GM19023 (cell line): ENCODE measurements around the gene ZNF662.

Experiments used
- ATAC-seq: cut with Tn5 transposase; IDR thresholded peaks from one replicate; pipeline ENCODE4 v1.9.1; 2021; ENCODE audit warnings: mild to moderate bottlenecking, moderate library complexity; ENCODE audit not compliant: unreplicated experiment

Gene ZNF662

DNA sequence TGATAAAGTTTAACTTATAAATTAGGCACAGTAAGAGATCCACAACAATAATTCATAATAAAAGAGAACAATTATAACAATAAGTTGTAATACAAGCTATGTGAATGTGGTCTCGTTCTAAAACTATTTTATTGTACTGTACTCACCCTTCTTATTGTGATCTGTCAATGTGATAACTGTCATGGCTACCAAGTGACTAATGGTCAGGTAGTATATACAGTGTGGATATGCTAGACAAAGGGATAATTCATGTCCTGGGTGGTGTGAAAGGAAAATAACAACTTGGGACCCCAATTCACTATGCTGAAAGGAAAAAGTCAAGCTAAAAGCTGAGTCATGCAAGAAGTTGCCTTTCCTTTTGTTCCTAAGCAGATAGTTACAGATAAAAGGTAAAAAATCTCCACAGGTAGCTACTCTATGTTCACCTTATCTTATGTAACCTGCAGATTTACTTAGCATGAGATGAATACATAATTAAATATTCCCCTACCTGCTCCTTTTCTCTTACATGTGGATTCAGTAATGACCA, 19.6 kb upstream of the ZNF662 start:
- no peak for ATAC-seq

DNA sequence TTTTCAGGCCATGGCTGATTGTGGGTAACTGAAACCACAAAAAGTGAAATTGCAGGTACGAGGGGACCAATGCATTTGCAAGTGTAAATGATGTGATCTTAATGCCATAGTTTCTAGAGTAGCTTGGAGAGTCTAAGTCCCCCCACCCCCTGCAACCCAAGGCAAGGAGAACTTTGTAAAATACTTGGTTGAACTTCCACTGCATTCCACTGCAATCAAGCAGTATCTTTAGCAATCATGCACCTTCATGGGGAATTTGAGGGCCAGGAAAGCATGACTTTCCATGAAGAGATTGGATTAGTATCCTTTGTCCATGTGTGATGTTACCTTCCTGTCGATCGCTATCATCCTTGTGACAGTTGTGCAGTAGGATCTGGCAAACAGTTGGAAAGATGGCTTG, 18.9 kb upstream of the ZNF662 start:
- no peak for ATAC-seq

DNA sequence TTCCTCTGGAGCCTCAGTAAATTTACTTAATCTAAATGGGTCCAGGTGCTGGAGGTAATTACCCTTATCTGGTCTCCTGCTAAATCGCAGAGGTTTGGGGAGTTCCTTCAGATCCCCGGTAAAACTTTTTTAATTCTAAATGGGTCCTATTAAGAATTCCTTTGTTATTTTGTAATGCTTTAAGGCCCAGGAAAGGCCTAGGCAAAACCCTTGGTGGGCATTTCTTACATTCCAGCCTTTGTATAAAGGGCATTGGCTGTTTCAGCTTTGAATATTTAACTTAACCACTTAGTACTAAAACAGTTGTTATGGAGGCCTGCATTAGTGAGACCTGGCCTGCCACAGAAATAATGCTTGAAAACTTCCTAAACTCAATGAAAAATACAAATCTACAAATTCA, 14.9 kb upstream of the ZNF662 start:
- ATAC-seq = no peak

DNA sequence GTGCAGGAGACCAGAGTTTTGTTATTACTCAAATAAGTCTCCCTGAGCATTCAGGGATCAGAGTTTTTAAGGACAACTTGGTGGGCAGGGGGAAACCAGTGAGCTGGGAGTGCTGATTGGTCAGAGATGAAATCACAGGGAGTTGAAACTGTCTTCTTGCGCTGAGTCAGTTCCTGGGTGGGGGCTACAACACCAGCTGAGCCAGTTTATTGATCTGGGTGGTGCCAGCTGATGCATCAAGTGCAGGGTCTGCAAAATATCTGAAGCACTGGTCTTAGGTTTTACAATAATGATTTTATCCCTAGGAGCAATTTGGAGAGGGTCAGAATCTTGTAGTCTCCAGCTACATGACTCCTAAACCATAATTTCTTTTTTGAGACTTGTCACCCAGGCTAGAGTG, 13.8 kb upstream of the ZNF662 start:
- ATAC-seq = no peak

DNA sequence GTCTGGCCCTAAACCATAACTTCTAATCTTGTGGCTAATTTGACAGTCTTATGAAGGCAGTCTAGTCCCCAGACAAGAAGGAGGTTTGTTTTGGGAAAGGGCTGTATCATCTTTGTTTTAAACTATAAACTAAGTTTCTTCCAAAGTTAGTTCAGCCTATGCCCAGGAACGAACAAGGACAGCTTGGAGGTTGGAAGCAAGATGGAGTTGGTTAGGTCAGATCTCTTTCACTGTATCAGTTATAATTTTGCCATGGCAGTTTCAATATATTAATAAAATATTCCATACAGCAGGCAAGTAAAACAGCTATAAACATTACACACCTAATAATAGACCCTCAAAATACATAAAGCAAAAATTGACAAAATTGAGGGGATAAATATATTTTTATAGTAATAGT, 13.1 kb upstream of the ZNF662 start:
- no peak for ATAC-seq

DNA sequence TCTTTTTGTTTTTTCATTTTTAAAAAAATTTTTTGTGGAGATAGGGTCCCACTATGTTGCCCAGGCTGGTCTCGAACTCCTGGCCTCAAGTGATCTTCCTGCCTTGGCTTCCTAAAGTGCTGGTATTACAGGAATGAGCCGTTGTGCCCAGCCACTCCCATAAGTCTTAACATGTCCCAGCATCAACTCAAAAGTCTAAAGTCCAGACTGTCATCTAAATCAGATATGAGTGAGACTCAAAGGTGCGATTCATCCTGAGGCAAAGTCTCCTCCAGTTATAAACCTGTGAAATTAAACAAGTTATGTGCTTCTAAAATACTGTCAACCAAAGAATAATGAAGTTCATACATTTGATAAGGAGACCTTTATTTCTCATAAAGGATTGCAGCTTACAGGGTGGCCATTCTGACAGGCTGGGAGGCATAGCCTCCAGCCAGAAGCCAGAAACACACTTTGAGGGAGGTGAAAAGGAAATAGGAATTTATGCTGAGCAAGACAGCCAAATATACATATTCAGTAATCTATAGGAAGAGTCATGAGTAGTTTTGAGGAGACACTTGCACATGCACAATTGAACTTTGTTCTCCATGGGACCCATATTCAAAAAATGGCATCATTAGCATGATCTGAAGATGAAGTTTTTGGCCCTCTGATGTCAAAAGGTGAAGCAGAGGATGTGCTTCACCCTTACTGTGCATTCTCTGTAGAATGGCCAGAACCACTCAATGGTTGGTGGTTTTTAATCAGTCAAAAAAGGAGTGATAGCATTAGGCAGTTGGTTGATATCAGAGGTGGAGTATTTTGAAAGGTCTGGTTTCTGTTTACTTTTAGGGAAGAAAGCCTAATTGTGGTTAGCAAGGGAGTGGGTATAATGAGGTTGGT, 11.0 kb upstream of the ZNF662 start:
- ATAC-seq = no peak

DNA sequence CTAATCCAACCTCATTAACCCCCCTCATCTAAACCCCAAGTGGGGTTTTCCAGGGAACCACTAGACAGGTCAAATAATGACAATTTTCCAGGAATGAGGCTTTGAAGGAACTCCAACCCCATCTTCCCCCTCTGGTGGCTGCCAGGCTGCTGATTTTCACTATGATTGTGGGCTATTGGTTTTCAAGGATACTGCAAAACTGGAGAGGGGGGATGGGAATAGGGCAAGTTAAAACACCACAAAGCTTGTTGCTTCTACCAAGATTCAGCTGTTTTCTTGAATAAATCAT, 10.4 kb upstream of the ZNF662 start:
- no peak for ATAC-seq

DNA sequence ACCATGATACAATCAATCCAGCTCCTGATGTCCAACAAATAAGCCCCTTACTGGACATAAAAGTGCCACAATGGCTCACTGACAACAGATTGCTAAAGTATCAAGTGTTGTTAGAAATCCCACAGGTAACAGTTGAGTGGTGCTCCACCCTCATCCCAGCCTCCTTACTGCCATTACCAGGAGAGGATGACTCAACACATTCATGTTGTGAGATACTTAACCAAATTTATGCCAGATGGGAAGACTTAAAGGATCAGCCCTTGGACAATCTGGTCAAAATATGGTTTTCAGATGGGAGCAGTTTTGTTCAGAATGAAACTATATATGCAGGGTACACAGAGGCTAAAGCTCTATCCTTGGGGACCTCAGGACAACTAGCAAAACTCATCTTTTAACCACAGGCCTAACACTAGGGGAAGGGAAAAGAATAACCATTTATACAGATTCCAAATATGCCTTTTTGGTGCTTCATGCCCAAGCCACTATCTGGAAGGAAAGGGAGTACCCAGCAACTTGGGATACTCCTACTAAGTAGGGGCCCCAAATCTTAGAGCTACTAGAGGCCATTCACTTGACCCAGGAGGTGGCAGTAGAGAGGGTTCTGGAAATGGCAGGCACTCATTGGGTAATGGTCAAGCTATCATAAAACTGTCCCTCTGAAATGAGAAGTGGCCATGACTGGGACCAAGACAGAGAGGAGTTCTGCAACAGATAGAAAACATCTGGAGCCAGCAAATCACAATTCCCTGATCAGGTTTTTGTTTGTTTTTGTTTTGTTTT, 6.9 kb upstream of the ZNF662 start:
- ATAC-seq = no peak

DNA sequence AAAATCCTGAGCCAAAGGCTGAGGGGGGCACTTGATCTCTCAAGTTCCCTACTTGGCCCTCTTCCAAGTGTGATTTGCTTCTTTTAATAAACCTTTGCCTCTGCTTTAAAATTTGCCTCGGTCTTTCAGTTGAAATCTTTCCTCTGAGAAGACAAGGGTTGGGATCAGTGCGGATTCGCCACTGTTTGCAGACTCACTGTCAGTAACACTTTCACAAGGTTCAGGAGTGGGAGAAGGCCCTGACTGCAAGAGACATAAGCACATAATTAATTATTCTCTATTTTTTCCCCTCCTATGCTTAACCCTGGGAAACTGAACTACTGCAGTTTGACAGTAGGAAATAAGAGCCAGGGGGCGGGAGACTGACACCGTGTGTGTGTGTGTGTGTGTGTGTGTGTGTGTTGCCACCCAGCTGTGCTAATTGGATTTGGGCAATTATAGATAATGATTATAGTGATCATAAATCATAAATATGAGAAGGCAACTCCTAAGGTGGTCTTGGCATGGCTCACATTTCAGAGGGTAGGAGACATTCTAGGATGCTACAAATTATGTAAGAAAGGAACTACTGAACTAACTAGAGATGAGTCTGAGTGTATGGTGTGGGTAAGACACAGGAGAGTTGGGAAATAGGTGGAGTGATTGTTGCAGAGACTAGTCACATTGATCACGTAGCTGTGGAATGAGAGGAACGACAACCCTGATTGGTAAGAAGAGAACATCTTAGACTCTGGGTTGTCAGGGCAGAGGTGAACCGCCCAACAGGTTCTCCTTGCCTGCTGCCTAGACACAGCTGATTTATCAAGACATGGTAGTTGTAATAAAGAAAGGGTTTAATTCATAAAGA, 5.5 kb upstream of the ZNF662 start:
- no peak for ATAC-seq

DNA sequence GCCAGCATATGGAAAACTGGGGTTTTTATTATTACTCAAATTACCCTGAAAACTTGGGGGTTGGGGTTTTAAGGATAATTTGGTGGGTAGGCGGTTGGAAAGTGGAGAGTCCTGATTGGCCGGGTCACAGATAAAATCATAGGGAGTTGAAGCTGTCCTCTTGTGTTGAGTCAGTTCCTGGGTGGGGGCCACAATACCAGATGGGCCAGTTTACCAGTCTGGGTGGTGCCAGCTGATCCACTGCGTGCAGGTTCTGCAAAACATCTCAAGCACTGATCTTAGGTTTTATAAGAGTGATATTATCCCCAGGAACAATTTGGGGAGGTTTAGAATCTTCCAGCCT, 4.9 kb upstream of the ZNF662 start:
- ATAC-seq = no peak

DNA sequence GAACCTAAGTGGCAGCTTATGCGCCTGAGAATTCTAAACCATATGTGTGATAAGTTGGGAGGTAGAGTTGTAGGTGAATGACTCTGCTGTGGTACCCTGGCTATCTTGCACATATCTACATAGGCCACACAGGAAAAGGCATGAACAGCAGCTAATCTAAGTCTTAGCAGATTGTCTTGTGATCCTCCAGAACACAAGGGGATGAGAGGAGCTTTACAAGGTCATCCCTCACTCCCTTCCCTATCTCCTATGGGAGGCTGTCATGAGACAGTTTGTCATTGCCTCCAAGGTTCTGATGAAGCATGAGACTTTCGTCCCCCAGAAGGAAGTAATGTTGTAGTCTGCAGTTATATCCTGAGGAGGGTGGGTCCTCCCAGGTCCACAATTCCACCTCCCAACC, 3.7 kb upstream of the ZNF662 start:
- no peak for ATAC-seq

DNA sequence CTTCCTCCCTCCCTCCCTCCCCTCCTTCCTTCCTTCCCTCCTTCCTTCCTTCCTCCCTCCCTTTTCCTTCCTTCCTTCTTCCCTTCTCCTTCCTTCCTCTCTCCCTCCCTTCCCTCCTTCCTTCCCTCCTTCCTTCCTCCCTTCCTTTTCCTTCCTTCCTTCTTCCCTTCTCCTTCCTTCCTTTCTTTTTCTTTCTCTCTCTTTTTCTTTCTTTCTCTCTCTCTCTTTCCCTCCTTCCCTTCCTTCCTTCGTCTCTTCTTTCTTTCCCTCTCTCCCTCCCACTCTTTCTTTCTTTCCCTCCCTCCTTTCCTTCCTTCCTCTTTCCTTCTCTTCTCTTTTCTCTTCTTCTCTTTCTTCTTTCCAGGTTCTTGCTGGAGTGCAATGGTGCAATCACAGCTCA, 1.9 kb upstream of the ZNF662 start:
- ATAC-seq = no peak

DNA sequence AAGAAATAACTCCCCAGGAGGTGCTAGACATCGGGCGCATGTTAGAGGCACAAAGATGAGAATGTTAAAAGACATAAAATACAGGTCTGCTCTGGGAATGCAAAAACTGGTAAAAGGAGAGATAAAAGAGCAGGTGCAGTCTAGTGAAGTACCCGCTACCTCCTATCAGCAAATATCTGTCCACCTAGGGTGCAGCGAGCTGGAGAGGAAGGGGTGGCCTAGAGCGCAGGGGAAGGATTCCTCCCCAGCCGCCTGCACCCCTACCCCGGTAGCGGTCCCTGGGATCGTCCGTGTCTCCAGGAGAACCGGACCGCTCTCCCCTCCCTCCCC, 237 bp upstream of the ZNF662 start:
- ATAC-seq = no peak

DNA sequence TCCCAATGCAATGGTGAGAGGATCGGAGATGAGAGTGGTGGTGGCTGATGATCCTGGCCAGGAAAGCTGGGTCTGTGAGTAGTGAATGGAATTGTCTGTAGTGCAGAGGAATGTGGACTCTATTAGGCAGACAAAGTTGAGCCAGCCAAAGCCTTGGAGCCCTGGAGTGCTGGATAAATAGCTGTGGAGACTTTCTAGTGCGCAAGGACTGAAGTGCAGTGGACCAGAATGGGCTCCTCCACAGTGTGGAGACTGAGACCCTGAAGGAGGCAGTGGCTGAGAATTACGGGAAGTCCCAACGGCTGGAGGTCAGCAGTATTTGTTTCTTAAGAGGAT, 874 bp downstream of the ZNF662 start:
- no peak for ATAC-seq

DNA sequence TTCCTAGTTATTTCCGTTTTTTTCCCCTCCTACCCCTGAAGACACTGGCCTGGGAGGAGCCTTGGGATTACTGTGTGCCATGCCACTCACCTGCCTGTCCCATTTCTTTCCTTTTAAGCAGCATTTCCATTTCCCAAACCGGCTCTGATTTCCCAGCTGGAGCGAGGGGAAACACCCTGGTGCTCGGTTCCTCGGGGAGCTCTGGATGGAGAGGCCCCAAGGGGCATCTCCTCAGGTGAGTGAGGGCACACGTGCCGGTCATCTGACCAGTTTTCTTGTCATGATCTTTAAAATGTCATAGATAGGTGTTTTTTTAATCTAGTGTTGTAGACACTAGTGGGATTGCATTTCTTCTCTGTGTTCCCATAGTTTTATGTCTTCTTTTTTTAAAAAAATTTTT, 2.7 kb downstream of the ZNF662 start:
- no peak for ATAC-seq

DNA sequence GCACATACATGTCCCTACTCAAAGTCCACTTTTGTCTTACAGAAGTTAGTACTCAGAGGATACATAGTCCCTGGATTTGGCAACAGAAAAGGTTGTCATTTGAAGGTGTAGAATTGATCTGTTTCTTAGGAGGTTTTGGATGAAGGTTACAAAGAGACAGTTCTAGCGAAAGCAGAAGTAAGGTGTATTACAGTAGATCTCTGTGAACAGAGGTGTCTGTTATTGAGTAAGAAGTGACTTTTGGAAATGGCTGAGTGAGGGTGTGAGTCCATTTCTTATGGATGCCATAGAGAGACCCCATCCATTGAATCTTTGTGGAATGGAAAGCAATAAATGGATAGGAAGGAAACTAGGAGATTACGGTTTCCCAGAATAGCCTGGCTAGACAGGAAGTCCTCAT, 5.6 kb downstream of the ZNF662 start:
- no peak for ATAC-seq

DNA sequence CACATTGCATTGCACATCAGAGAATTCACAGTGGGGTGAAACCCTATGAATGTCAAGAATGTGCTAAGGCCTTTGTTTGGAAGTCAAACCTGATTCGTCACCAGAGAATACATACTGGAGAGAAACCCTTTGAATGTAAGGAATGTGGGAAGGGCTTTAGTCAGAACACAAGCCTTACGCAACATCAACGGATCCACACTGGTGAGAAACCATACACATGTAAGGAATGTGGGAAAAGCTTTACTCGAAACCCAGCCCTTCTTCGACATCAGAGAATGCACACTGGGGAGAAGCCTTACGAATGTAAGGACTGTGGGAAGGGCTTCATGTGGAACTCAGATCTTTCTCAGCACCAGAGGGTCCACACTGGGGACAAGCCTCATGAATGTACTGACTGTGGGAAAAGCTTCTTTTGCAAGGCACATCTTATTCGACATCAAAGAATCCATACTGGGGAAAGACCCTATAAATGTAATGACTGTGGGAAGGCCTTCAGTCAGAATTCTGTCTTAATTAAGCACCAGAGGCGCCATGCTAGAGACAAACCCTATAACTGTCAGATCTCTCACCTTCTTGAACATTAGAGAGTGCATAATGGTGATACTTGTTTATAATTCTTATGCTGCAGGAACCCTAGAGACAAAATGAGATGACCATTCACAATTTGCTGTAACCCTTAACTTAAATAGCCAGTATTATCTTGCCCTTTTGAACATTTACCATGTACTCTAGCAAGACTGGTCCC, 9.0 kb downstream of the ZNF662 start:
- ATAC-seq = no peak

DNA sequence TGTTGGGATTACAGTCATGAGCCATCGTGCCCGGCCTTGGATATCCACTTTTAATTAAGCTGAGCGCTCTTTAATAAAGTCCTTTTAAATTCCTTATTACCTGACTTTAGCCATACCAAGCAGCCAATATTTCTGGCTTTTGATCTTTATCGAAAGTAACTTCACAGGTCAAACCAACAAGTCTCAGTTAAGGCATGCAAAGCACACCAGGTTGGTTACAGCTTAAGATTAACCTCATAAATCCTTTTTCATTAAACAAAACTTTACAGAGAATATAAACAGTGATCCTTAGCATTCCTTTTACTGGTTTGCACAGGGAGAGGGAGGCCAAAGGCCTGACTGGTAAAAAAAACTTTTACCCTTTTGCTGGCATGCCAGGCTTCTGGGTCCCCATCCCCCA, 17.7 kb downstream of the ZNF662 start:
- ATAC-seq = no peak

DNA sequence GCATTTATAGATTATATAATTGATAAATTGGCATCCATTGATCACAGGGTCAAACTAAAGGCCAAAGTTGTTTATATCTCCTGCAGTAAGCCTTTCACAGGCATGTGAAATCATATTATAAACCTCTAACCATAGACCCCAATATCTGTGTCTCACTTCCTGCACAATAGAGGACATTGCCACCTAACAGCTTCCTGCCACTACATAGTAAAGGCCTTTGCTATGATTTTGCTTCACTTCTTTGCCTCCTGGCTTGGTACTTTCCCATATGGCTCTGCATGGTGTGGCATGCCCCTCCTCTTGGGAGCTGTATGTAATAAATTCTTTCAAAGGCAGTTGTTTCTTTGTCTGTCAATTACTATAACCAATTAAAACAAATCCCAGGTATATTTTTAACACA, 20.4 kb downstream of the ZNF662 start:
- ATAC-seq = no peak

DNA sequence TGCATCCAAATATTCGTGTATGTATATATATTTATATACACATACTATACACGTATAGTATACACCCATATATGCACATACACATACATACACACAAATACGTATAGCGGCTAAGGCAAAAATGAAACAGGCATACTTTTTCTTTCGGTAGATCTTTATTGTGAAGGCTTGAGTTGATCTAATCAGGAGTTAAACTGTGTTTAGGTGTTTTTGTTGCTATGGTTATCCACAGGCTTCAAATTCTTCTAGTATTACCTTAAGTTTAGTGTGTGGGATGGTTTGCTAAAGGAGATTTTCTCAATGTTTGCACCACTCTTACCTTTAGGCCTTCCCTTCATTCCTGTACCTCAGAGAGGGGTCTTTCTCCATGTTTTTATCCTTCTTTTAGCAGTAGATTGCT, 28.2 kb downstream of the ZNF662 start:
- ATAC-seq = no peak

DNA sequence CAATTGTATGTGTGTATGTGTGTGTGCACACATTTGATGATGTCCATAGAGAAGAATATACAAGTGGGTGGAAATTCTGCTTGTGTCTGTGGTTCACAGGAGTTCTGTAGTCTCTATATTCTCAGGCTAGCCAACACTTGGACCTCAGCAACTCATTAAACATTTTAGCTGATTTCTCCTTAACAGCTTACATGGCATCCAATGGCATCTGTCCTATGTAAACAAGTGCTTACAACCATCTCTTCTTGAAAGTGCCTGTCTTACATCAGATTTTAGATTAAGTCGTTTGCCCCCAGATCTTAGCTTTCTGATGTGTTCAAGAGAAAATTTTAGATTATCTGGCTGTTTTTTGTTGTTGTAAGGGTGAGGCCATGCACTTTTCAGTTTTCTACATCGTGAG, 29.0 kb downstream of the ZNF662 start:
- no peak for ATAC-seq
